Activated B cell treated with CpG ODN at 0.5 μM for 24 hours (primary cell): ENCODE data around the gene RNF186. TPM values are rescaled to one million over a fixed set of nuclear protein-coding genes. Genes with fewer than 3 reads are reported as not detected.
A peak's percentile ranks its signal among the peaks of the same experiment; 100 is the strongest.

Experiments used
- ATAC-seq: fragments of 200-7000 bp; cut with Tn5 transposase; one replicate; pipeline ENCODE4 v1.10.0; 2021; ENCODE audit warnings: low read depth, mild to moderate bottlenecking, moderate library complexity
- CTCF ChIA-PET: fragments of 350-600 bp; sonication (Branson Sonifier 250); formaldehyde crosslinking; loops from one replicate; lab custom pipeline; 2021; ENCODE audit warnings: antibody characterized with exemption; lab: Charles Lee
- POLR2A ChIA-PET: fragments of 350-600 bp; sonication (Branson Sonifier 250); formaldehyde crosslinking; loops from one replicate; lab custom pipeline; 2021; ENCODE audit warnings: antibody characterized with exemption; lab: Charles Lee
- DNase-seq: peaks from one replicate; pipeline ENCODE4 v3.0.0; 2022
- H3K27ac Mint-ChIP-seq: one replicate; pipeline ENCODE4 v1.8.0; 2020; ENCODE audit warnings: mixed read lengths
- H3K27me3 Mint-ChIP-seq: one replicate; pipeline ENCODE4 v1.8.0; 2021; ENCODE audit warnings: mixed read lengths
- H3K36me3 Mint-ChIP-seq: one replicate; pipeline ENCODE4 v1.8.0; 2021; ENCODE audit warnings: low read depth, mixed read lengths
- H3K4me1 Mint-ChIP-seq: one replicate; pipeline ENCODE4 v1.8.0; 2021; ENCODE audit warnings: mixed read lengths
- H3K4me3 Mint-ChIP-seq: one replicate; pipeline ENCODE4 v1.8.0; 2020; ENCODE audit warnings: mild to moderate bottlenecking, mixed read lengths
- H3K9me3 Mint-ChIP-seq: one replicate; pipeline ENCODE4 v1.8.0; 2020; ENCODE audit warnings: mixed read lengths
- intact Hi-C: fragments of 100-400 bp; cut with micrococcal nuclease; formaldehyde crosslinking; loops from one replicate; pipeline ENCODE4 v1.15.1; 2024
- total RNA-seq: library from RNA; stranded (reverse); gene quantifications from 2 replicates; pipeline ENCODE4 v1.2.3, GENCODE V29; 2022
- TF ChIP-seq, protein P1 (sequence below): fragments of 200-600 bp; IDR thresholded peaks from one replicate; pipeline ENCODE4 v1.8.0; 2022; ENCODE audit warnings: antibody characterized with exemption, mild to moderate bottlenecking

RNF186 gene
- total RNA-seq, 1 donor from 2014 or later = not detected

DNA sequence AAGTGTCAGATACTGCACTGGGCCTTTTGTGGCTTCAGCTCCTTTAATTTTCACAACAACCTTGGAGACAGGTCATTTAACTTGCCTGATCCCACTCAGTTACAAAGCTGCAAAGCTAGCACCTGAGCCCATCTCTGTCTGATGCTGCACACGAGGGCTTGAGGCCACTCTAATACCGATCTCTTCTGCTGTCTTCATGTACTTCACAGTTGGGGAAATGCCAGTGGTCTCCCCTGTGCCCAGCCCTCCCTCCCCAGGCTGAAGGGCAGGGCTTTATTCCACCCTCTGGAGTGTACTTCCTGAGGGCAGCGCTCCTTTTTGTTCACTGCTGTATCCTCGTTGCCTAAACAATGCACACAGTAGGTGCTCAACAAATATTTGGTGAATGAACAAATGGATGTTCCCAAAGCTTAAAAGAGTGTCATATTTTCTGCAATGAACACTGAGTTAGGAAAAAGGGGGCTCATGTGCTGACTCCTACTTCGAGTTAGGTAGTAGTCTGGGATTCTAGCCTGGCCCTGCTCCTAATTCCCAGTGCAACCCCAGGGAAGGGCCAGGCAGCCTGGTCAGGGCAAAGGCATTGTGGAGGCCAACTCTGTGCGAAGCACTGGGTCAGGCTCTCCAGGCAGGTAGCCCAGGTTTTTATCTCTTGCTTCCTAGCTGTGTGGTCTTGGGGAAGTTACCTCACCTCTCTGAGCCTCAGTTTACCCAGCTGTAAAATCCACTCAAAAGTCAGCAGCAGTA lies 16.4 kb downstream of the RNF186 start:
- H3K4me3 Mint-ChIP-seq = peak overlapping the region; percentile 84
- H3K27ac Mint-ChIP-seq = peak overlapping the region; percentile 87
- H3K4me1 Mint-ChIP-seq = peaks cover 19% of the 10 kb centered on the region
- intact Hi-C loops = loop anchor here (2.0 kb wide), 1 partner anchor 84 kb away; the partner anchor contains the start of gene OTUD3
- H3K36me3 Mint-ChIP-seq = peaks cover 24% of the 10 kb centered on the region
- ChIA-PET CTCF (interaction anchor here (0.6 kb wide), 1 partner anchor 39 kb away, joined by 3 read pairs; no protein-coding TSS in a partner anchor), POLR2A (no interaction called here)
- no peaks in the 10 kb centered on the region for H3K27me3 Mint-ChIP-seq
- no peak for DNase-seq
- peaks cover 3% of the 10 kb centered on the region for H3K9me3 Mint-ChIP-seq
- no peak for ATAC-seq
- TF ChIP-seq, protein P1, sequence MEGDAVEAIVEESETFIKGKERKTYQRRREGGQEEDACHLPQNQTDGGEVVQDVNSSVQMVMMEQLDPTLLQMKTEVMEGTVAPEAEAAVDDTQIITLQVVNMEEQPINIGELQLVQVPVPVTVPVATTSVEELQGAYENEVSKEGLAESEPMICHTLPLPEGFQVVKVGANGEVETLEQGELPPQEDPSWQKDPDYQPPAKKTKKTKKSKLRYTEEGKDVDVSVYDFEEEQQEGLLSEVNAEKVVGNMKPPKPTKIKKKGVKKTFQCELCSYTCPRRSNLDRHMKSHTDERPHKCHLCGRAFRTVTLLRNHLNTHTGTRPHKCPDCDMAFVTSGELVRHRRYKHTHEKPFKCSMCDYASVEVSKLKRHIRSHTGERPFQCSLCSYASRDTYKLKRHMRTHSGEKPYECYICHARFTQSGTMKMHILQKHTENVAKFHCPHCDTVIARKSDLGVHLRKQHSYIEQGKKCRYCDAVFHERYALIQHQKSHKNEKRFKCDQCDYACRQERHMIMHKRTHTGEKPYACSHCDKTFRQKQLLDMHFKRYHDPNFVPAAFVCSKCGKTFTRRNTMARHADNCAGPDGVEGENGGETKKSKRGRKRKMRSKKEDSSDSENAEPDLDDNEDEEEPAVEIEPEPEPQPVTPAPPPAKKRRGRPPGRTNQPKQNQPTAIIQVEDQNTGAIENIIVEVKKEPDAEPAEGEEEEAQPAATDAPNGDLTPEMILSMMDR = no peak

- TF ChIP-seq, protein P1 = no peak
- CTCF ChIA-PET = no interaction called here
- Mint-ChIP-seq H3K27ac (peak overlapping the region; percentile 87), H3K4me3 (no peak overlapping the region), H3K36me3 (peaks cover 31% of the 10 kb centered on the region), H3K9me3 (peaks cover 3% of the 10 kb centered on the region), H3K27me3 (no peaks in the 10 kb centered on the region), H3K4me1 (peaks cover 20% of the 10 kb centered on the region)
- intact Hi-C loops = loop anchor here (2.0 kb wide), 1 partner anchor 85 kb away; the partner anchor contains the start of gene OTUD3
- POLR2A ChIA-PET = no interaction called here
- DNase-seq (no peak), ATAC-seq (no peak)
Measured at GRCh38 chr1:19797827-19798226, 17.3 kb downstream of the RNF186 start.

DNA sequence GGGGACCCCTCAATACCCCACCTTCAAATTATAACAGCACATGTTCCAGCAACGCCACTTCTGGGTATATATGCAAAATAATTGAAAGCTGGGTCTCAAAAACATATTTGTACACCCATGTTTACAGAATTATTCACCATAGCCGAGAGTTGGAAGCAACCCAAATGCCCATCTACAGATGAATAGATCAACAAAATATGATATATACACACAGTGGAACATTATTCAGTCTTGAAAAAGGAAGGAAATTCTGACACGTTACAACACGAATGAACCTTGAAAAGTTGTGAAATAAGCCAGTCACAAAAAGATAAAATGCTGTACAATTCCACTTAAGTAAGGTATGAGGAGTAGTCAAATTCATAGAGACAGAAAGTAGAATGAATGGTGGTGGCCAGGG lies 20.5 kb downstream of the RNF186 start:
- Mint-ChIP-seq H3K4me3 (no peak overlapping the region), H3K9me3 (peaks cover 3% of the 10 kb centered on the region), H3K36me3 (peaks cover 53% of the 10 kb centered on the region), H3K27me3 (no peaks in the 10 kb centered on the region), H3K27ac (no peak overlapping the region), H3K4me1 (peaks cover 23% of the 10 kb centered on the region)
- ATAC-seq = no peak
- intact Hi-C loops = no loop called here
- POLR2A ChIA-PET = no interaction called here
- no peak for DNase-seq
- CTCF ChIA-PET = no interaction called here
- TF ChIP-seq, protein P1 = no peak

GRCh38 chr1:19793360-19794046 lies 21.6 kb downstream of the RNF186 start:
- Mint-ChIP-seq H3K27ac (no peak overlapping the region), H3K36me3 (peaks cover 56% of the 10 kb centered on the region), H3K4me3 (no peak overlapping the region), H3K9me3 (peaks cover 3% of the 10 kb centered on the region), H3K27me3 (no peaks in the 10 kb centered on the region), H3K4me1 (peaks cover 16% of the 10 kb centered on the region)
- POLR2A ChIA-PET = no interaction called here
- DNase-seq (no peak), ATAC-seq (no peak)
- TF ChIP-seq, protein P1 = no peak
- CTCF ChIA-PET = no interaction called here
- intact Hi-C loops = no loop called here
